Bronchial epithelial cell (primary cell): ENCODE measurements around the gene ANKRD22. TPM values are rescaled to one million over a fixed set of nuclear protein-coding genes. Genes with fewer than 3 reads are reported as not detected.
A peak's percentile ranks its signal among the peaks of the same experiment; 100 is the strongest.

Experiments
- DNase-seq: peaks from one replicate; pipeline ENCODE4 v3.0.0-alpha.2; 2010; ENCODE audit warnings: low read depth
- FAIRE-seq: peaks from 2 replicates; lab custom pipeline; 2011; peaks lifted over from hg19 to GRCh38; lab: Jason Lieb, UNC
- H3K27me3 ChIP-seq: 2 replicates; pipeline ENCODE4 v1.5.1; 2011; ENCODE audit warnings: low read length; ENCODE audit not compliant: control insufficient read depth, insufficient read depth
- H3K36me3 ChIP-seq: 2 replicates; pipeline ENCODE4 v1.5.1; 2011; ENCODE audit warnings: low read length; ENCODE audit not compliant: control insufficient read depth, insufficient read depth
- H3K4me3 ChIP-seq: 2 replicates; pipeline ENCODE4 v1.5.1; 2011; ENCODE audit warnings: mild to moderate bottlenecking, low read depth, low read length, control low read depth
- CTCF ChIP-seq: IDR thresholded peaks from 2 replicates; pipeline ENCODE4 v1.5.1; 2011; ENCODE audit warnings: mild to moderate bottlenecking, moderate library complexity, low read length, control low read depth, inconsistent platforms; ENCODE audit not compliant: insufficient read depth, severe bottlenecking
- total RNA-seq: library from RNA; depleted of rRNA; stranded (reverse); fragments of >200 nt; gene quantifications from 2 replicates; pipeline ENCODE4 v1.2.1, GENCODE V29; 2014

The ANKRD22 gene
- total RNA-seq, 1 donor from 2014 or later: 5.3 TPM

GRCh38 chr10:88832376-88832775, 19.3 kb downstream of the ANKRD22 start:
- no peak for FAIRE-seq
- Histone ChIP-seq H3K4me3 (no peak overlapping the region), H3K36me3 (no peaks in the 10 kb centered on the region), H3K27me3 (no peaks in the 10 kb centered on the region)
- TF ChIP-seq CTCF: no peak
- DNase-seq: no peak

GRCh38 chr10:88831709-88832108, 19.9 kb downstream of the ANKRD22 start:
- no peak for FAIRE-seq
- no peaks in the 10 kb centered on the region for H3K27me3 ChIP-seq
- peak; percentile 25 for DNase-seq
- H3K36me3 ChIP-seq: no peaks in the 10 kb centered on the region
- no peak for TF ChIP-seq CTCF
- H3K4me3 ChIP-seq: no peak overlapping the region

- Histone ChIP-seq H3K36me3 (no peaks in the 10 kb centered on the region), H3K27me3 (no peaks in the 10 kb centered on the region), H3K4me3 (no peak overlapping the region)
- DNase-seq (no peak), FAIRE-seq (no peak)
- TF ChIP-seq CTCF: no peak
These were observed 20.9 kb downstream of the ANKRD22 start for GRCh38 chr10:88830643-88831268.

GRCh38 chr10:88828310-88828709, 23.3 kb downstream of the ANKRD22 start:
- Histone ChIP-seq H3K27me3 (no peaks in the 10 kb centered on the region), H3K36me3 (no peaks in the 10 kb centered on the region), H3K4me3 (no peak overlapping the region)
- FAIRE-seq: no peak
- peak; percentile 28 for DNase-seq
- TF ChIP-seq CTCF: no peak

GRCh38 chr10:88827671-88828070, 24.0 kb downstream of the ANKRD22 start:
- Histone ChIP-seq H3K36me3 (no peaks in the 10 kb centered on the region), H3K27me3 (no peaks in the 10 kb centered on the region), H3K4me3 (no peak overlapping the region)
- no peak for FAIRE-seq
- no peak for TF ChIP-seq CTCF
- no peak for DNase-seq

- FAIRE-seq (no peak), DNase-seq (no peak)
- Histone ChIP-seq H3K4me3 (no peak overlapping the region), H3K36me3 (no peaks in the 10 kb centered on the region), H3K27me3 (no peaks in the 10 kb centered on the region)
- TF ChIP-seq CTCF: no peak
These were observed 25.3 kb downstream of the ANKRD22 start for GRCh38 chr10:88826388-88826787.
